GM21723 (cell line): ENCODE results near the gene TMEM87B.
"Not testable (repeated sequence)": the region's sequence is repeated elsewhere in the genome, so short reads cannot be mapped to it uniquely, and the experiment has no call there.

Experiments used
- ATAC-seq: cut with Tn5 transposase; IDR thresholded peaks from one replicate; pipeline ENCODE4 v1.9.1; 2021; ENCODE audit warnings: mild to moderate bottlenecking, moderate library complexity; ENCODE audit not compliant: unreplicated experiment

The TMEM87B gene

DNA sequence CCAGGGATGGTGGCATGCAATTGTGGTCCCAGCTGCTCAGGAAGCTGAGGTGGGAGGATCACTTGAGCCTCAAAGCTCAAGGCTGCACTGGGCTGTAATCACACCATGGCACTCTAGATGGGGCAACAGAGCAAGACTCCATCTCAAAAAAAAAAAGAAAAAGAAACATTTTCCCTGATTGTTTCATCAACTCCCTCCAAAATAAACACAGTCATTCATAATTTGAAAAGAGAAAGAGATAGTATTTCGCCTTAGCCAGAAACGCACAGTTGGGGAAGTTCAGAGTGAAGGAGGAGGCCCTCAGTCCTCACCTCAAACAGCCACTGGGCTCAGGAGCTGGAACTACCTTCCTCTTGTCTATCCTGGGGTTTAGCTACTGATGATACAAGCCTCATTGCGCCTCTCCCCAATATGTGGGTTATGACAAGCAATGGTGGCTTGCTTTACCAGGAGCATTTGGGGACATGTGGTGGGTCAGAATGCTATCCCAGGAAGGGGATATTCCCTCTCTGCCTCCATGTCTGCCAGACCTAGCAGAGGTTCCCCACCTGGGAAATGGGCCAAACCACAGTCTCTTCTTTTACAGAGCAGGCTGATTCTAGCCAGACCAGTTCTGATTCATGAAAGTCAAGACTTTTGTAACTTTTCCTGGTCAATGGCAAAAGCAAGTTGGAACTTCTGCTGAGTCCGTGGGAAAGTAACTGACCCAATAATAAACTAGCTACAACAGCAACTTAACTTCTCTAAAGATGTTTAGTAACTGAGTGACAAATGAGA is 22.2 kb upstream of the TMEM87B start:
- no peak for ATAC-seq

DNA sequence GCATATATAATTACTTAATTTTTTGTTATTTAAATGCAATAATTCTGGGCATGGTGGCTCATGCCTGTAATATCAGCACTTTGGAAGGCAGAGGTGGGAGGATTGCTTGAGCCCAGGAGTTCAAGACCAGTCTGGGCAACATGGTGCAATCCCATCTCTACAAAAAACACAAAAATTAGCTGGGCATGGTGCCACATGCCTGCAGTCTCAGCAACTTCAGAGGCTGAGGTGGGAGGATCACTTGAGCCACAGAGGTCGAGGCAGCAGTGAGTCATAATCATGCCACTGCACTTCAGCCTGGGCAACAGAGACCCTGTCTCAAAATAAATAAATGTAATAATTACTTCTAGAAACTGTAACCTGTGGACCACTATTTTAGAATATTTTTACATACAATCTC is 21.5 kb upstream of the TMEM87B start:
- ATAC-seq: no peak

DNA sequence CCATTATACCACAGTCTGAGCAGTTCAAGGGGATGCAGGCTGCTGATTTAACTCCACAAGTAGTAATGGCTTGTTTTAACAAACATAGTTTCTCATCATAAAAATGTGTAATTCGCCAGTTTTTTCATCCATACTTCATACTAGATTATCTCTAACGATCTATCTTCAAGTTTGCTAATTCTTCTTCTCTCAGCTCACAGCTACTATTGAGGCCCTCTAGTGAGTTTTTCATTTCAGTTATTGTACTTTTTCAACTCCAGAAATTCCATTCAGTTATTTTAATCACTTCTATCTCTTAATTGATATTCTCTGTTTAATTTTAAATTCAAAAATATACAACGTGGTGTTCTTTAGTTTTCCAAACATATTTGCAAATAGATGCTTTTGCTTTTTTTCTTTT is 20.1 kb upstream of the TMEM87B start:
- no peak for ATAC-seq

DNA sequence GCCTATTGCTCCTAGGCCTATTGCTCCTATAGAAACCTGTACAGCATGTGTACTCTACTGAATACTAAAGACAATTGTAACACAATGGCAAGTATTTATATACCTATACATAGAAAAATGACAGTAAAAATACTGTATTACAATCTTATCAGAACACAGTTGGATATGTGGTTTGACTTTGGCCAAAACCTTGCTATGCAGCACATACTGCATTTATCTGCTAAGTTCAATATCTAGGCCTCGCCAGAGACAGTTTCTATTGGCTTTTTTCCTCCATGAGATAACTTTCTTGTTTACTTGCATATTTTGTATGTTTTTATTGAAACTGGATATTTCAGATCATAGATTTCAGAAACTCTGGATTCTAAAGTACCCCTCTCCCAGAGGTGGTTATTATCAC is 19.3 kb upstream of the TMEM87B start:
- ATAC-seq: no peak

DNA sequence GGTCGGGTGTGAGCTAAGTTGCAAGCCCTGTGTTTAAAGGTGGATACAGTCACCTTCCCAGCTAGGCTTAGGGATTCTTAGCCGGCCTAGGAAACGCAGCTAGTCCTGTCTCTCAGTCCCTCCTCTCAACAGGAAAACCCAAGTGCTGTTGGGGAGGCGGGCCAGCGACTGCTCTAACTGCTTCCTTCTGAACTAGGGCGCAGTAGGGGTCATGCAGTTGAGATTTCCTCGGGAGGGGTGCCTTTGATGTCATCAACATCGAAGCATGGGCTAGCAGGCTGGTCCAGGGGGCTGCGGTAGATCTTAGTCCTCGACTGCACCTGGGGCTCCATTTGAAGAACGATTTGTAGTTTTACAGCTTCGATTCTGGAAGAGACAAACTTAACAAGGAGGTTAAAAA is 15.5 kb upstream of the TMEM87B start:
- ATAC-seq: not testable (repeated sequence)

DNA sequence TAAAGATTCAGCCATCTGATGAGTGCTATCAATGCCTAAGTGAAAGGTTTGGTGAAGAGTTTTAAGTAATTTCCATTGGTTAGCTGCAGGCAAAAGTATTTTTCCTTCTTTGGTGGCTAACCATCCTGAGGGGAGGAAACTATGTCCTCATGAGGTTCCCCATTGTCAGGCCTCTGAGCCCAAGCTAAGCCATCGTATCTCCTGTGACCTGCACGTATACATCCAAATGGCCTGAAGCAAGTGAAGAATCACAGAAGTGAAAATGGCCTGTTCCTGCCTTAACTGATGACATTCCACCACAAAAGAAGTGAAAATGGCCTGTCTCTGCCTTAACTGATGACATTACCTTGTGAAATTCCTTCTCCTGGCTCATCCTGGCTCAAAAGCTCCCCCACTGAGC is 15.0 kb upstream of the TMEM87B start:
- ATAC-seq: not testable (repeated sequence)

DNA sequence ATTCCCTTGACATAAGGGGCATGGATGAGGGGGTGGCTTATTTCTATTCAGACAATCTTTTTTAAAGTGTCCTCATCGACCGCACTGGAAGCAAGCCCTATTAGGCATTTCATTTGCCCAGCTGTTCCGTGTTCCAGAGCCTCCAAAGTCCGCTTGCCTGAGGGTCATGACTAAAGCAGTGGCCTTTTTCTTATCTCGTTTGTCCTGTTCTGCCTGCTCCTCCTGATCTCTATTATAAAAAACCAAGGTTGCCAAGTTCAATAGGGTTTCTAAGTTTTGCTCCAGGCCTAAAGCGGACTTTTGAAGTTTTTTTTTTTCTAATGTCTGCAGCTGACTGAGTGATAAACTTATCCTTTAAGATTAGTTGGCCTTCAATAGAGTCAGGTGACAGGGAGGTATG is 13.6 kb upstream of the TMEM87B start:
- ATAC-seq: not testable (repeated sequence)

DNA sequence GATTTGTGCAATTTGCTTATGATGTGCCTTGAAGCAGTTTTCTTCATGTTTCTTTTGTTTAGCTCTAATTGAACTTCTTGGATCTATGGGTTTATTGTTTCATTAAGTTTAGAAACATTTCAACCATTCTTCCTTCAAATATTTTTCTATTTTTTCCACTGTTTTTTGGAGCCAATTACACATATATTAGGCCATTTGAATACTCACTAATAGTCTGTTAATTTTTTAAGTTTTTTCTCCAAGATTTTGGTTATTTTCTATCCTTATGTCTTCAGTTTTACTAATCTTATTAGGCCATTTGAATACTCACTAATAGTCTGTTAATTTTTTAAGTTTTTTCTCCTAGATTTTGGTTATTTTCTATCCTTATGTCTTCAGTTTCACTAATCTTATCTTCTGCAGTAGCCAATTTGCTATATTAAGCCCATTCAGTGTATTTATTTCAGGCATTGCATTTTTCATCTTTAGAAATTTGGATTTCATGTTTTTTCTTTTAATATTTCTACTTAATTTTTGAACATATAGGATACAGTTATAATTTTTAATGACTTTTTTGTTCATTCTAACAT is 9.5 kb upstream of the TMEM87B start:
- ATAC-seq: no peak

DNA sequence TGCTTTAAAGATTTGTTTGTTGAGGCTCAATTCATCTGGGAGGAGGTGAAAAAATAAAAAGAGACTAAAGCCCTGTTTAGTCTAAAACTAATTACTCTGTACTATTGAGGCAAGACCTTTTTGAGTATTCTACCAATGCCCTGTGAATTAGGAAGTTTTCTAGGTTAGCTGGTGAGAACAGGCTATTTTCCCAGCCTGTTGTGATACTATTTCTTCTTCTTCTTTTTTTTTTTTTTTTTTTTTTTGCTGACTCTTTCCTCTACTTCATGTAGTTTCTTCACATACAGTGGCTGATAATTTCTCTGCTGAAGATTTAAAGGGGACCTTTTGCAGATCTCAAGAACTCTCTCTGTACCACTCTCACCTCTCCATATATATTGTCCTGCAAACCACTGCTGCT is 8.8 kb upstream of the TMEM87B start:
- no peak for ATAC-seq

DNA sequence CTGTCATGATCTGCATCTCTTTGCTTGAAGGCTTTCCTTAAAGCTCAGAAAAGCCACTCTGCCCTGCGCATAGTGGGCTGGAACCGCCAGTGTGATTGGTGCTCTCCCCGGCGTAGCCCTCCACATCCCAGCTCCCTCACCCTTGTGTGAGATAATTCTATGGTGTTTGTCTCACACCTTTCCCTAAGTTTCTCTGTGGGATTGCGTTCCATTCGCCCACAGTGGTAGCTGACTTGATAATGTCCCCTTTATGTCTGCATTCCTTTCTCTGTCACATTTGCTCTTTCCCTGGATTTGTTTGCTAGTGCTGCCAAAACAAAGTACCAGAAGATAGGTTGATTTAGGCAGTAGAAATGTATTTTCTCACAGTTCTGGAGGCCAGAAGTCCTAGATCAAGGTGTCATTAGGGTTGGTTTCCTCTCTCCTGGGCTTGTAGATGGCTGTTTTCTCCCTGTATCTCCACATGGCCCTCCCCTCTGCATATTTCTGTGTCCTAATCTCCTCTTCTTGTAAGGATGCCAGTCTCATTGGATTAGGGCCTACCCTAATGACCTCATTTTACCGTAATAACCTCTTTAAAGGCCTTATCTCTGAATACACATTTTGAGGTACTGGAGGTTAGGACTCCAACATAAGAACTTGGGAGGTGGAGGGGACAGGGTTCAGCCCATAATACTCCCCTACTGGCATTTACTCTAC is 7.4 kb upstream of the TMEM87B start:
- no peak for ATAC-seq

DNA sequence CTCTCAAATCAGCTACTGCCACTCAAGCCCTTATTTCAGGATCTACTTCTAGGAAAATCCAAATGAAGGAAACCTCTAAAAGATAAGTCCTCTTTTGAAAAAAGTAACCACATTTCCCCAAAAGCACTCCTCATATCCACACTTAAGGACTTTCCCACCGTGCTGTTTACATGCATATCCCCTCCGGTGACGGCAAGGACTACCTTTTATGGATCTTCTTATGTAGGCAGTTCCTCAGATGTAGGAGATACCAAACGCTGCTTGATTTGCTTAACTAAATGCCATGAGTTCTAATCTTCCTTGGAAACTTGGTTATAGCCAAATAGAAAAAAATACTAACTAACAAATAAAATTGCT is 6.9 kb upstream of the TMEM87B start:
- no peak for ATAC-seq

DNA sequence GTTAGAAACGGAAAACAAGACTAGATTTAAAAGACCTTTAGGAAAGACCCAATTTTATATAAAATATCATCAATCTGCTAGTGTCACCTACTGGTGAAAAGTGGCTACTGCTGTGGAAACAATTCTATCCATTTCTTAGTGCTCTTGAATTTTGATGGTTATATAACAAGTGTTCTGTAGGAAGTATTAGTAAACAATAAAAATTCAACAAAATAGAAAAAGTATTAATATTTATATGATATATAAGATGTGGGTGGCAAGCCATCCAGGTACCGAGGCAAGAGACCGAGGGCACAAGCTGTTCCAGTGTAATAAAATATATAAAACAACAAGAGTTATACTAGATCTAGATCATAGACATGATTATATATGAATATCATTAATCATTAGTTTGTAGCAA is 6.2 kb upstream of the TMEM87B start:
- peak; percentile 79 for ATAC-seq

DNA sequence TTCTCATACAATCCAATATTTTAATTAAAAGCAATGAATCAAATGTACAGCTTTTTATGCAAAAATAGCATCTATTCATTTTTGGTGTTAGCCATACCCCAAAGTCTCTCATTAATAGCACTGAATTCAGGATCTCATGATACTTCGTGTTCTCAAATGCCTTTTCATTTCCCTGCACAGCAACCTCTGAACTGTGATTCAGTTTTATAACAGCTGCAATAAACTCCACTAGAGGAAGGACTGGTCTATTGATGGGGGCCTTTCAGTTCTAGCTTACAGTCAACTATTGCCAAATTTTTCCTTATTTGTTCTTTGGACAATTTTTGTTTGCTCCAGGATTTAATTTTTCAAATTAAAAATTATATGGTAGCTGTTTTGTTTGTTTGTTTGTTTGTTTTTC is 4.8 kb upstream of the TMEM87B start:
- ATAC-seq: no peak

DNA sequence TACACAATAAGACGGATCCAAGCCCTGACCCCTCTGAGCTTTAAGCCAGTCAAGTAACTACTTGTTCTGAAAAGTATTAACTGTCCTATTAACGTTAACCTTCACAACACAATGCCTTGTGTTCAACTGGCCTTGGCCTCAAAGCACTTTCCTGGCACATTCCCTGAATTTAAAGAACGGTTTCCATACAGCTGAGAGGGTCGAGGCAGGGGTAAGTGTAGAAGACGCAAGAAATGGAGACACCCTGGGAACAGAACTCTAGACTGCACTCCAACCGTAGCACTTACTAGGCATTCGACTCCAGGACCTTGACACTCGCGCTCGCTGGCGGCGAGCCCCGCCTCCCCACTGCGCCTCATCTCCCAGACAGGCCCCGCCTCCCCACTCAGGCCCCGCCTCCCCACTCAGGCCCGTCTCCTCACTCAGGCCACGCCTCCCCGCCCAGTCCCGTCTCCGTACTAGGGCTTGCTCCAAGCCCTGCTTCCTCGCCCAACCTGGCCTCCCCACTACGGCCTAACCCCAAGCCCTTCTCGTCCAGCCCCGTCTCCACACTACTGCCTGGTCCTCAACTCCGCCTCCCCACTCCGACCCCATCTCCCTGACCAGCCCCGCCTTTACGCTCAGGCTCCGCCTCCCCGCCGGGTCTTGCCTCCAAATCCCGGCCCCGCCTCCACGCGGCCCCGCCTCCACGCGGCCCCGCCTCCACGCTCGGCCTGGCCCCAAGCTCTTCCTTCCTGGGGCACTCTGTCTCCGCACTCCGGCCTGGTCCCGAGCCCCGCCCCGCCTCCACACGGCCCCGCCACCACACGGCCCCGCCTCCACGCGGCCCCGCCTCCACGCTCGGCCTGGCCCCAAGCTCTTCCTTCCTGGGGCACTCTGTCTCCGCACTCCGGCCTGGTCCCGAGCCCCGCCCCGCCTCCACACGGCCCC is 887 bp upstream of the TMEM87B start:
- peak; percentile 69 for ATAC-seq

DNA sequence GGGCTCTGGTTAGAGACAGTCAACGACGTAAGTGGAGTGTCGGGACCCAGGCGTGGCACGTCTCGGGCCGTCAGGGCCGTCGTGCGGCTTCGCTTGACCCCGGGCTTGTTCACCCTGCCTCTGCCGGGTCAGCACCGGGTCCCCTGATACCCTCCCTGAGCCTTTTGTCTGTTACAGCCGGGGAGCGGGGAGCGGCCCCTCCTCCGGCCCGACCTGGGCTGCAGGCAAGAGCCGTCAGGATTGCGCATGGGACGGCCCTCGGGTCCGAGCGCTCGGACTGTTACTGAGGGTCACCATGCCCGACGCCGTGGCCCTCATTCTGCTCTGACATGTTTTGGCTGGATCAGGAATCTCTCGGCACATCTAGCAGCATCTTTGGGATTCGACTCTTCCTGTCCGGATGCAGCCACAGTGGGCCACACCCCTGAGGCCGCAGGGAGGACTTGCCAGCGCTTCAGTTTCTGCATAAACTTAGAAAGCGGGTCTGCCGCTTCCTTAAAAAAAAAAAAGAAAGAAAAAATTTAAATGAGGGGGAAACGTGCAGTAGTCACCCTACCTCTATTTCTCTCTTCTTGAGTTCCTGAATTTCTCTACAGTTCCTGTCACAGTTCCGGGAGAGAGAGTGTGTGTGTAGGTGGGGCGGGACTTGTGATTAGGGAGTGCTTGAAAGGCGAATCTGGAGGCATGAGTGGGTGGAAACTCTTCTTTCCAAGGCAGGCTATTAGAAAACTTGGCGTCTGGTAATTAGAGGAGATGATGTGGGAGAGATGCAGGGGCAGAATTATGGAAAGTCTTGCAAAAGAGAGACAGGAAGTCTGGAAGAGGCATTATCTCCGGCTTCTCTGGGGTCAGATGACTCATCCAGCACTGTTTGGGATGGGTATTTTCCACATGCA is 909 bp downstream of the TMEM87B start:
- peak; percentile 4 for ATAC-seq

DNA sequence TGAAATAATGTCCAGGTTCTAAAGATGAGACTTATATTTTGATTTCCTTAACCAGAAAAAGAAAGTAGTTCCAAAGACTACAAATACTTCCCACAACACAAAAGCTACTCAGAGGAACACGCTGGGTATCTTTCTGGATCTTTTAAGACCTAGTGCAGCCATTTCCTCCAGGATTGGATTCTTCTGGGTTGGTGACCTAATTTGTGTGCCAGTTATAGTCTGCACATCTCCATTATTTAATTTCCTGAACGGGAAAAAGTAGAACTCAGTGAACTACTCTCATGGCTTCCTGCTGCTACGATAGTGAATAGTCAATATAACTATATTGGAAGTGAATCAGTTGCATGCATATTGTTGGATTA is 1.5 kb downstream of the TMEM87B start:
- no peak for ATAC-seq

DNA sequence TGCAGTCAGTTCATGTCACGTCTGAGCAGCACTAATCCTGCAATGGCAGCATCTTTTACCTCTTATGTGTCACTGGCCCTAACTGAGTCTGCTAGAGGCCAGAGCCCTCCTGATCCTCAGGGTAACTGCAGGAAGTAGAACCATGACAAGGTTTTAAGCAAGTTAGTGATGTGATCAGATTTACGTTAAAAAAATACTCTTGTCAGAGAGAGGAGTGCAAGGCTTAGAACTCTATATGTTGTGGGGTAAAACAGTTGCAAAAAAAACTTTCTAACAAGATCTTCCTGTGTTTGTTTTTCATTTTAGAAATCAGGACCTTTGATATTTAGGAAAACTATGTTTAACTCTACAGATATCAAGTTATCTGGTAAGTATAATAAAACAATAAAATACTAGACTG is 4.6 kb downstream of the TMEM87B start:
- ATAC-seq: no peak

DNA sequence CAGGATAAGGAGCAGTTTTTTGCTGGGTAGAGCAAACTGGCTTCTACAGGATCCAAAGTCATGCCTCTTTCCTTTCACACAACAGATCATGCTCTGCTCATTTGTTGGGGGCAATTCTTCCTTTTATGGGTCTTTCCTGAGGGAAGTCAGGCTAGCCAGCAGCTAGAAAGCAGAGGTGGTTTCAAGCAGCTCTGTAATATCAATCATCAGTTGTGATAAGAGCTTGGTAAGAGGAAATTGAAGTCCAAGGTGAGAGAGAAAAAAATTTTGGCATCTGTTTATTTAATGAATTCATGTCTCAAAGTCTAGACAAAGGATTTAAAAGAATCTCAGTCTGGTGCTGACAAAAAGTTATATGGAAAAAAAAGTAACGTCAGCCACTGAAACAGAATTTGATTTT is 6.2 kb downstream of the TMEM87B start:
- ATAC-seq: no peak

DNA sequence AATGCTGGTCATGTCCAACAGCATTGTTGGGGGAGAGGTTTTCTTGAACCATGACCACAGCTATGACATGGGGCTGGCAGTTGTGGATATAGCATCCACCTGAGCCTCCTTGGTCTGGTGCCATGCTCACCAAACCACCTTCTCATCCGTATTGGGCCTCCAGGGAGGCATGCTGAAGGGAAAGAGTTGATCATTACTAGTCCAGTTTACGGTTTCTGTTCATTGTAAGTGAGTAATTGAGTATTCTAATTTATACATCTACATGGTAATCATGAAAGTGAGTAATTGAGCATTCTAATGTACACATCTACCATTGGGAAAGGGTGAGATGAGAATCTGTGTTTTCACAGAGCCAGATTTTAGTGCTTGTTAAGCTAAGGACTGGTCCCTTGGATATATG is 6.8 kb downstream of the TMEM87B start:
- no peak for ATAC-seq

DNA sequence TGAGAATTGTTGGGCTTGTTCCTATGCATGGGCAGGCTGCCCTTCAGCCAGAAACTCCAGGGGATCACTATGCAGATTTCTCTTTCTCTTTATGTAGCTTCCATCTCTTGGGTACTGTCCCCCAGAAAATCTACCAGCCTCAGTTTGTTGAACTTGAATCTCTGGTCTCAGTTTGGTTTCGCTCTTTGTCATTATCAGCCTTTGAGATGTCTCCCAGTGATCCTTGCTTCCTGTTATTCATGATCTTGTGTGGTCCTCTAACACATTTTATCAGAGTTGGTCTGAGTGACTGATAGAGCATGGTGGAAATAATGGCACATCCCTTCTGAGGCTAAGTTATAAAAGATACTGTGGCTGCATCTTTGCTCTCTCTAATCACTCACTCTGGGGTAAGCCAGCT is 7.8 kb downstream of the TMEM87B start:
- ATAC-seq: no peak
